HG02678 (cell line): ENCODE data around the gene ANKRD39.

ENCODE experiments used
- ATAC-seq: cut with Tn5 transposase; IDR thresholded peaks from one replicate; pipeline ENCODE4 v1.9.1; 2021; ENCODE audit warnings: mild to moderate bottlenecking, moderate library complexity; ENCODE audit not compliant: unreplicated experiment

The ANKRD39 gene

DNA sequence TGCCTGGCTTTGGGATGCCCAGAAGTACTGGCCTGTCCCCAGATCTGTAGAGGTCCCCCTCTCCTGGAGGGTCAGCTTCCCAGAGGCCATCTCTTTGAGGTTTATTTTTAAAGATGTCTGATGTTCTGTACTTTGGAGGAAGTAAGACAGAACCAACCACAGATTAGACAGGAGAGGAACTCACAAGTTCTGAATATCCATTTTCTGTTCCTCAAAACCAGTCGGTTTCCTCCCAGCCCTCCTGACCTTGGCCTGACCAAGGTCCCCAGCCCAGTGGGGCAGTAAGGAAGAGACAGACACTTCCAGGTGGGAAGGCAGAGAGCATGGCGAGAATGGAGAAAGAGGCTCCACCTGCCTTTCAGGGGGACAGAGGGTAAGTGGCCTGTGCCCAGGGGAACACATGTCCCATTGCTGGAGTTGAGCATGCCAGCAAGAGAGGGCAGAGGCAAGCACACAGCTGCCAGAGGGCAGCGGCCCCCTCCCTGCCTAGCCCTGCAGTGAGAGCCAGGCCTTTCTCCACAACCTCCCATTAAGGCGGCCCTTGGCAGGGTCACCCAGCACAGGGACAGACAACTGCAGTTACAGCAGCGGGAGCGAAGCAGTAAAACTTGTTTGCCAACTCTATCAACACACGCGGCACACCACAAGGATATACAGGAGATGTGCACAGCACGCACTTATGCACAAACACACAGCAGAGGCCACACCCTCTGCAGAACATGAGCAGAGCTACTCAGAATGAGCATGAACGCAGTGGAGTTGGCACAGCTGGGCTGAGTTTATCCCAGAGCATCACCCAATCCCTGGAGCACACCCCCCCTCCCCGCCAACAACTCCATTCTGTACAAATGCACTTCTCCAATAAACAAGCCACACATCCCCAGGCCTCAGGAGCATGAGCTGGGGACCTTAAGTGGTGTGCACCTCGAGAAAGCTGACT is 30.5 kb upstream of the ANKRD39 start:
- ATAC-seq, result no peak

- no peak for ATAC-seq
These were observed 29.7 kb upstream of the ANKRD39 start for GRCh38 chr2:96887493-96888012.

- no peak for ATAC-seq
These were observed 27.9 kb upstream of the ANKRD39 start for GRCh38 chr2:96885432-96886347.

GRCh38 chr2:96884299-96885094 is 26.7 kb upstream of the ANKRD39 start:
- no peak for ATAC-seq

DNA sequence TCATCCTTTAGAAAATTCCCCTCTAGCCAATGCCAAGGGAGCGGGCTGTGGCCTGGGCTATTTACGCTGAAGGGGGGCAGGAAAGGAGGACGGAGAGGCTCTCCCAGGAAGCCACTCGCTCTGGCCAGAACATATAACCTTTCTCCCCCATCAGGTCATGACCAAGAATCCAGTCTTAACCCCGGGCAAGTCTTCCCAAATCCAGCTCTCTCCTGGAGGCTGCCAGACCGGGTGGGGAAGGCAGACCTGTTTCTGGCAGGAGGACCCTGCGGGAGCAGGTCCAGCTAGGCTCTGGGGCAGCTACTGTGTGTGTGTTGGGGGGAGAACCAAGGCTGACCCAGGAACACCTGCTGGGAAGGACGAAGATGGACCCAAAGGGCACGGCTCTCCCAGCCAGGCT is 25.5 kb upstream of the ANKRD39 start:
- ATAC-seq, result no peak

GRCh38 chr2:96882906-96883305 is 25.1 kb upstream of the ANKRD39 start:
- ATAC-seq, result no peak

GRCh38 chr2:96882230-96882629 is 24.4 kb upstream of the ANKRD39 start:
- ATAC-seq, result no peak

- no peak for ATAC-seq
These were observed 23.8 kb upstream of the ANKRD39 start for GRCh38 chr2:96881349-96882195.

GRCh38 chr2:96880891-96881273 is 23.1 kb upstream of the ANKRD39 start:
- ATAC-seq, result no peak

DNA sequence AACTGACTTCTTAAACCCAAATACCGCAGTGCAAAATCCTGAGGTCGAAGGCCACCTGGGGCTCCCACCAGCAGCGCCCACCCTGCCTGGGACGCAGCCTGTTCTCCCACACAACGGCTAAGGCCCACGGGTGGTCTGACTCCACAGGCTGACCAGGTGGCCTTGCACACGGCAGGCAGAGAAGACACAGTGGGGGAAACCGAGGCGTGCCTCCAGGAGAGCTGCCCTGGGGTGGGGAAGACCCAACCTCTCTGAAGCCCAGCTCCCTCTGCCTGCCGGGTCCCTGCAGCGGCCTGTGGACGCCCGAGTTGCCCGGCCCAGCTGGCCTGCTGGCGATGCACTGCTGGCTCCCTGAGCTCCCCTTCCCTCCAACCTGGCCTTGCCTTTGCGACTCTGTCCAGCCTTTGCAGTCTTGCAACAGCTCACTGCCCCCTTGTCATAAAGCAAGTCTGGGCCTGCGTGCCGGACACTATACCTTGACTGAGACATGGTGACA is 21.8 kb upstream of the ANKRD39 start:
- no peak for ATAC-seq

GRCh38 chr2:96878796-96879544 is 21.2 kb upstream of the ANKRD39 start:
- no peak for ATAC-seq

- no peak for ATAC-seq
These were observed 20.4 kb upstream of the ANKRD39 start for GRCh38 chr2:96878171-96878570.

GRCh38 chr2:96877631-96878092 is 19.8 kb upstream of the ANKRD39 start:
- ATAC-seq, result no peak

GRCh38 chr2:96877042-96877451 is 19.2 kb upstream of the ANKRD39 start:
- ATAC-seq, result no peak

DNA sequence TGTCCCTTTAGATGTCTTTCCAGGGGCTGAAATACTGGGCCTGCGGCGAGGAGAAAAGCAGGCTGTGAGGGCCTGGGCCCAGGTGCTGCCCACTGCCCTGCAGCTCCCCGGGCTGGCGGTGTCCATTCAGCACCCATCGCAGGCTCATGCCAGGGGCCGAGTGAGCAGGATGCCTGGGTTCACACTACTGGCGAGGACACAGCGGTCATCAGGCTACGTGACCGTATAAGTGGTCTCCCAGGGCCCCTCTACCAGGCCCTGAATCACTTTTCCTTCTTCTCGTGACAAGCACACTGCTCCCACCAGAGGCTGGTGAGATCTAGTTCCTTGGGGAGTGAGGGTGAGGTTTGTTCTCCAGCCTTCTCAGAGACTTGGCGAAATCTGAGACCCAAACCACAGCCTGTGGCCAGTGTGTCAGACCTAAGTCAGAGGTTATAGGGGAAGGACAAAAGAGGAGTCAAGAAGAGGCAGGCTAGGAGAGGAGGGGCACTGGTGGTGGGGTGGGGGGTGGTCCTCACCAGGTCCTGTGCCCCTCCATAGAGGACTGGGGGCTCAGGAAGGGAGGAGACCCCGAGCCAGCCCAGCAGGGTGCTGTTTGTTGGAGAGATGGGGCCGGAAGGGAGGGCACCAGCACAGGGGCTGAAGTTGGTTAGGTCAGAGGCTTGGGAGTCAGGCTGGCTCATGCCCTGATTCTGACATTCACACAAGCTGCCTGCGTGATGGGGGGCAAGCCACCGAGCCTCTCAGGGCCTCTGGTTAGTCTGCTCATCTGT is 18.6 kb upstream of the ANKRD39 start:
- no peak for ATAC-seq

DNA sequence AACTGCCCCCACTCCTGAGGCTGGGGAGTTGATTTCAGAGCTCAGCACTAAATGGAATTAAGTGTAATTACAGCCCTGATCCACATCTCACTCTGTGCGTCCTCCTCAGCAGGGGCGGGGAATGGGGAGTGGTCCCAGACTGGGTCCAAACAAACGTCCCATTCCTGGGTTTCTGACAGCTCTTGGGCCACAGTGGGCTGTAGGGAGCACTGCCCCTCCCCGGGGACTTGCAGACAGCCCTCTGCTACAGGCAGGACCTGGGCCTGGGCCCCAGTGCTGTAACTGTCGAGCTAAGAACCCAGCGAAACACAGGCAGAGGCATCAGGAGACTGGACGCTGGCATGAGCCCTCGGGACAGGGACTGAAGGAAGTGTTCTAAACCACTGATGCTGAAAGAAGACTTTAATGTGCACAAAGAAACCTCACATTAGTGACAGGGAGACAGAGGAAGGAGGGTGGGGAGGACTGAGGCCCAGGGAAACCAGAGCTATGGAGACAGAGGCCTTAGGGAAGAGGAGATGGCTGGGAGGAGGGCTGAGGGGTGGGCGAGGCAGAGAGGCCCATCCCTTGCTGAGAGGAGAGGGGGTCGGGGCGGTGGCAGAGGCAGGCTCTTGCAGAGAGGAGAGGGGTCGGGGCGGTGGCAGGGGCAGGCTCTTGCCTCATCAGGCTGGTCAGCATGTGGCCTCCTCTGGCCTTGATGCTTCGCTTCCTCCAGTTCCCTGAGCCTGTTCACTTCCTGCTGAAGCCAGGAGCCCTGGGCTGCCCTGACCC is 17.9 kb upstream of the ANKRD39 start:
- no peak for ATAC-seq

DNA sequence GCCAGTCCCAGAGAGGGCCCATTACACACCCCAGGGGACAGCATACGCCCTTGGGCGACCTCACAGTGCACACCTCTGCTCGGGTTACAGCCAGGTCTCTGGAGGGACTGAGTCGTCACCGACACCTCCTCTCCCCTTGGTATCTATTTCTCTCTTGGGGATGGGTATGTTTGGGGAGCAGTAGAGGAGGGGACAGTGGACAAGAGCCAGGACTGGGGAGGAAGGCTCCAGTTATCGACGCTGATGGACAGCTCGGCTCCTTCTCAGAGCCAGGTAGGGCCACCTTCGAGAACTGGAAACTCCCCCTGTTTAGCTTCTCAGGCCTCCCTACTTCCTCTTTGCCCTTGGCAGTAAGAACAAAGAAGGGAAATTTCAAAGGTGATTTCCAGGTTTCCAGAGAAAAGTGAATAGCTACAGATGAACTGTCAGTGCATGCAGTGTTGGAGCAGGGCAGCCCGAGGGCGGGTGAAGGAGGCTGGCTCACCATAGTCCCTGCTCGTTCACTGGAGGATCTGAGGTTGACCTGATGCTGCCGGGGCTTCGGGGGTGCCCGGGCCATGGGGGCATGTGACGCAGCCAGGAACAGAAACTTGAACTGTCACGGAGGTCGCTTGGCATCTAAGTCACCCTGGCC is 16.5 kb upstream of the ANKRD39 start:
- ATAC-seq, result peak; percentile 46
